NCI-H128 (cell line): ENCODE measurements around the gene SF3A2.

ENCODE experiments used
- DNase-seq: peaks from one replicate; lab custom pipeline; 2025; ENCODE audit not compliant: unreplicated experiment; lab: John Stamatoyannopoulos, UW

Gene SF3A2

GRCh38 chr19:2239771-2240770 lies 3.4 kb downstream of the SF3A2 start:
- no peak for DNase-seq

GRCh38 chr19:2240881-2241760 lies 4.5 kb downstream of the SF3A2 start:
- DNase-seq, result no peak

GRCh38 chr19:2242092-2242537 lies 5.5 kb downstream of the SF3A2 start:
- DNase-seq, result no peak

GRCh38 chr19:2242816-2243215 lies 6.2 kb downstream of the SF3A2 start:
- no peak for DNase-seq

- no peak for DNase-seq
These were observed 6.9 kb downstream of the SF3A2 start for GRCh38 chr19:2243274-2244124.

GRCh38 chr19:2244125-2244411 lies 7.4 kb downstream of the SF3A2 start:
- no peak for DNase-seq

- no peak for DNase-seq
These were observed 7.9 kb downstream of the SF3A2 start for GRCh38 chr19:2244486-2244885.

GRCh38 chr19:2245273-2245672 lies 8.6 kb downstream of the SF3A2 start:
- DNase-seq, result no peak

- DNase-seq, result no peak
These were observed 9.5 kb downstream of the SF3A2 start for GRCh38 chr19:2246014-2246620.

- no peak for DNase-seq
These were observed 10.3 kb downstream of the SF3A2 start for GRCh38 chr19:2246801-2247361.

GRCh38 chr19:2247433-2248101 lies 10.9 kb downstream of the SF3A2 start:
- DNase-seq, result no peak

- DNase-seq, result no peak
These were observed 11.7 kb downstream of the SF3A2 start for GRCh38 chr19:2248136-2249009.

GRCh38 chr19:2249010-2249866 lies 12.6 kb downstream of the SF3A2 start, which contains the start of gene AMH:
TSS of gene AMH (plus strand) at chr19:2249323. CDS start at chr19:2249333, 10 bp downstream.
- DNase-seq, result no peak

GRCh38 chr19:2249880-2250765 lies 13.5 kb downstream of the SF3A2 start:
- no peak for DNase-seq

GRCh38 chr19:2250766-2251105 lies 14.1 kb downstream of the SF3A2 start:
- no peak for DNase-seq

- DNase-seq, result no peak
These were observed 14.8 kb downstream of the SF3A2 start for GRCh38 chr19:2251106-2252054.
